Neutrophil (primary cell): ENCODE data around the gene SPPL2C.

Experiments
- H3K27ac ChIP-seq: fragments of 200-600 bp; sonication (generic); 2 replicates; pipeline ENCODE4 v1.5.1; 2016; ENCODE audit warnings: mild to moderate bottlenecking, moderate library complexity
- H3K27me3 ChIP-seq: fragments of 200-600 bp; sonication (generic); 2 replicates; pipeline ENCODE4 v1.6.0; 2016; ENCODE audit warnings: mild to moderate bottlenecking
- H3K36me3 ChIP-seq: fragments of 200-600 bp; sonication (generic); 2 replicates; pipeline ENCODE4 v1.5.1; 2017
- H3K4me1 ChIP-seq, 2 experiments: fragments of 200-600 bp in 1 of 2; sonication (generic) in 1 of 2; 1 replicate in 1 of 2; 2 replicates in 1 of 2; pipeline versions ENCODE4 v1.5.1 to v1.6.1; 2013 to 2016; ENCODE audit warnings: low read depth in 1 of 2, low read length in 1 of 2, mild to moderate bottlenecking in 1 of 2, moderate library complexity in 1 of 2; ENCODE audit not compliant: control insufficient read depth in 1 of 2, insufficient read depth in 1 of 2
- H3K4me3 ChIP-seq, 2 experiments: fragments of 200-600 bp in 1 of 2; sonication (generic) in 1 of 2; 1 replicate in 1 of 2; 2 replicates in 1 of 2; pipeline ENCODE4 v1.5.1; 2013 to 2016; ENCODE audit warnings: low read depth in 1 of 2, low read length in 1 of 2, mild to moderate bottlenecking in 1 of 2, moderate library complexity in 1 of 2
- H3K9me3 ChIP-seq: fragments of 200-600 bp; sonication (generic); 2 replicates; pipeline ENCODE4 v1.5.1; 2016
- CTCF ChIP-seq: fragments of 200-600 bp; sonication (generic); IDR thresholded peaks from 2 replicates; pipeline ENCODE4 v1.5.1; 2016; ENCODE audit warnings: antibody characterized with exemption

SPPL2C gene

GRCh38 chr17:45870342-45870974 is 25.8 kb downstream of the SPPL2C start:
- Histone ChIP-seq H3K9me3 (no peaks in the 10 kb centered on the region), H3K27ac (no peak overlapping the region), H3K4me1 (no peaks in the 10 kb centered on the region), H3K27me3 (peaks cover 48% of the 10 kb centered on the region), H3K36me3 (no peaks in the 10 kb centered on the region), H3K4me3 (no peak overlapping the region)
- TF ChIP-seq CTCF: no peak

GRCh38 chr17:45871718-45872117 is 27.0 kb downstream of the SPPL2C start:
- no peaks in the 10 kb centered on the region for H3K4me1 ChIP-seq
- peaks cover 44% of the 10 kb centered on the region for H3K27me3 ChIP-seq
- H3K9me3 ChIP-seq: no peaks in the 10 kb centered on the region
- H3K4me3 ChIP-seq: no peak overlapping the region
- no peak overlapping the region for H3K27ac ChIP-seq
- TF ChIP-seq CTCF: no peak
- H3K36me3 ChIP-seq: no peaks in the 10 kb centered on the region

GRCh38 chr17:45873728-45874127 is 29.0 kb downstream of the SPPL2C start:
- no peaks in the 10 kb centered on the region for H3K4me1 ChIP-seq
- H3K9me3 ChIP-seq: no peaks in the 10 kb centered on the region
- TF ChIP-seq CTCF: no peak
- peaks cover 52% of the 10 kb centered on the region for H3K27me3 ChIP-seq
- no peak overlapping the region for H3K4me3 ChIP-seq
- H3K36me3 ChIP-seq: no peaks in the 10 kb centered on the region
- H3K27ac ChIP-seq: no peak overlapping the region

- H3K4me1 ChIP-seq: no peaks in the 10 kb centered on the region
- H3K36me3 ChIP-seq: no peaks in the 10 kb centered on the region
- TF ChIP-seq CTCF: no peak
- no peak overlapping the region for H3K4me3 ChIP-seq
- H3K27me3 ChIP-seq: peaks cover 52% of the 10 kb centered on the region
- no peaks in the 10 kb centered on the region for H3K9me3 ChIP-seq
- no peak overlapping the region for H3K27ac ChIP-seq
These were observed 29.5 kb downstream of the SPPL2C start for GRCh38 chr17:45874151-45874550.

- no peaks in the 10 kb centered on the region for H3K36me3 ChIP-seq
- no peaks in the 10 kb centered on the region for H3K9me3 ChIP-seq
- no peak for TF ChIP-seq CTCF
- no peak overlapping the region for H3K27ac ChIP-seq
- H3K27me3 ChIP-seq: peaks cover 55% of the 10 kb centered on the region
- H3K4me1 ChIP-seq: no peaks in the 10 kb centered on the region
- H3K4me3 ChIP-seq: no peak overlapping the region
These were observed 31.9 kb downstream of the SPPL2C start for GRCh38 chr17:45876539-45876938.
